ENCODE results near the gene FOXP1. TPM values are rescaled to one million over a fixed set of nuclear protein-coding genes. Genes with fewer than 3 reads are reported as not detected.

The FOXP1 gene
- total and polyA plus RNA-seq, 2 of the 13 experiments (the other 11 are each of a cell fraction or from before 2014, with no cell fraction given), result 40.4 to 59.0 TPM

- Histone ChIP-seq H3K9ac (ENCODE audit: insufficient read depth, low read depth, low read length) (no peak overlapping the region), H3K4me3 (replicated peaks in 1 of 3; ENCODE audit: insufficient read depth in 1 of 3, low read depth in 2 of 3, low read length in 3 of 3) (no peak overlapping the region), H4K20me1 (ENCODE audit: insufficient read depth, low read length) (no peaks in the 10 kb centered on the region), H3K27ac (ENCODE audit: extremely low read length, insufficient read depth, low read length) (no peak overlapping the region), H3K79me2 (ENCODE audit: insufficient read depth, low read length) (no peaks in the 10 kb centered on the region), H3K9me3 (ENCODE audit: low read length) (no peaks in the 10 kb centered on the region), H3K4me2 (ENCODE audit: low read depth, low read length) (no peak overlapping the region), H3K36me3 (replicated peaks in 1 of 2; ENCODE audit: control insufficient read depth in 1 of 2, insufficient read depth in 2 of 2, low read length in 2 of 2) (peaks cover 5 to 10% of the 10 kb centered on the region in 2 experiments; a peak in 3 of 5 replicates), H3K27me3 (ENCODE audit: control insufficient read depth in 1 of 2, insufficient read depth in 2 of 2, low read length in 2 of 2) (no peaks in the 10 kb centered on the region), H2AFZ (ENCODE audit: low read length) (no peak overlapping the region), H3K4me1 (ENCODE audit: insufficient read depth, low read length) (peaks cover 5% of the 10 kb centered on the region; the same call in 1 of the 2 replicates)
- no peak for ATAC-seq
- 94% methylated on average over 3 of the region's 3 CpGs for WGBS (ENCODE audit: low lambda C conversion rate)
- POLR2A ChIA-PET, result no interaction called here
- BruUV-seq (replicated peaks), result no TSS peak
- FAIRE-seq, result no peak
- CTCF ChIA-PET (ENCODE audit: low intra/inter-chr PET ratio, low total read pairs), result no interaction called here
- intact Hi-C loops (cut with micrococcal nuclease; ENCODE audit: unreplicated experiment) (no loop called here), in situ Hi-C loops (cut with HindIII; ENCODE audit: extremely low pct_ligation_motif_present, low pct_unique_long_range_greater_than_20kb) (no loop called here)
- DNase-seq (ENCODE audit: low spot score), result no peak
- no peak for TF ChIP-seq TRIM22 (IDR thresholded peaks at IDR 0.05)
- TF ChIP-seq ZNF737 (CRISPR knock-in tag; IDR thresholded peaks at IDR 0.05; ENCODE audit: borderline replicate concordance), result no peak
- no peak for TF ChIP-seq ZNF7 (CRISPR knock-in tag; IDR thresholded peaks at IDR 0.05)
- no peak for TF ChIP-seq ZNF138 (CRISPR knock-in tag; IDR thresholded peaks at IDR 0.05; ENCODE audit: low read depth)
- TF ChIP-seq PRDM15 (CRISPR knock-in tag; IDR thresholded peaks at IDR 0.05), result no peak
- TF ChIP-seq ZBTB25 (CRISPR knock-in tag; IDR thresholded peaks at IDR 0.05), result no peak
- no peak for TF ChIP-seq SAP130 (CRISPR knock-in tag; IDR thresholded peaks at IDR 0.05; ENCODE audit: low read depth)
- no peak for TF ChIP-seq ZBED4 (CRISPR knock-in tag; IDR thresholded peaks at IDR 0.05; ENCODE audit: borderline replicate concordance)
Measured at GRCh38 chr3:71277341-71277740, 306.2 kb downstream of the FOXP1 start.
